SK-N-SH (cell line): Measurements from ENCODE around the gene TAAR2. TPM values are rescaled to one million over a fixed set of nuclear protein-coding genes. Genes with fewer than 3 reads are reported as not detected.

Experiments
- CTCF ChIA-PET: fragments of 300-600, 350-600 bp; formaldehyde crosslinking; extraction: SDS; loops from one replicate; lab custom pipeline; 2021; lab: Yijun Ruan, JAX
- POLR2A ChIA-PET: fragments of 350-600 bp; sonication (Branson Sonifier 250); formaldehyde crosslinking; extraction: SDS; loops from one replicate; lab custom pipeline; 2020; ENCODE audit warnings: antibody characterized with exemption, inconsistent platforms; lab: Yijun Ruan, JAX
- DNase-seq: peaks from one replicate; pipeline ENCODE4 v3.0.0; 2012
- H2AFZ ChIP-seq: fragments of 200-600 bp; sonication (generic); 2 replicates; pipeline ENCODE4 v1.8.1; 2016; ENCODE audit warnings: antibody characterized with exemption, mild to moderate bottlenecking, low read depth
- H3F3A ChIP-seq: fragments of 200-600 bp; sonication (generic); replicated peaks from 2 replicates; pipeline ENCODE3; 2016; ENCODE audit warnings: antibody characterized with exemption, mild to moderate bottlenecking; ENCODE audit not compliant: insufficient read depth
- H3K27ac ChIP-seq, 2 experiments: fragments of 200-500 bp in 1 of 2; fragments of 200-600 bp in 1 of 2; sonication (Bioruptor generic) in 1 of 2; sonication (generic), shearing (Covaris generic) in 1 of 2; 2 replicates each; pipeline versions ENCODE4 v1.5.1 to v1.6.1; 2014 to 2016; ENCODE audit warnings: low read depth in 2 of 2, inconsistent platforms in 1 of 2, low read length in 1 of 2, mild to moderate bottlenecking in 1 of 2, mixed read lengths in 1 of 2
- H3K27me3 ChIP-seq: fragments of 200-600 bp; sonication (generic), shearing (Covaris generic); 2 replicates; pipeline ENCODE4 v1.6.1; 2016; ENCODE audit warnings: mixed run types; ENCODE audit not compliant: insufficient read depth
- H3K36me3 ChIP-seq, 2 experiments: fragments of 200-500 bp in 1 of 2; fragments of 200-600 bp in 1 of 2; sonication (Bioruptor generic) in 1 of 2; sonication (generic) in 1 of 2; replicated peaks in 1 of 2; 2 replicates each; pipeline versions ENCODE3 to v1.5.1; 2014 to 2016; ENCODE audit warnings: low read length in 1 of 2, mild to moderate bottlenecking in 1 of 2; ENCODE audit not compliant: insufficient read depth in 2 of 2, control insufficient read depth in 1 of 2
- H3K4me1 ChIP-seq, 2 experiments: fragments of 200-500 bp in 1 of 2; fragments of 200-600 bp in 1 of 2; sonication (Bioruptor generic) in 1 of 2; sonication (generic), shearing (Covaris generic) in 1 of 2; 2 replicates each; pipeline versions ENCODE4 v1.5.1 to v1.6.1; 2014 to 2016; ENCODE audit warnings: low read depth in 1 of 2, low read length in 1 of 2, mixed run types in 1 of 2; ENCODE audit not compliant: insufficient read depth in 2 of 2, control insufficient read depth in 1 of 2
- H3K4me2 ChIP-seq: fragments of 200-600 bp; sonication (generic), shearing (Covaris generic); 2 replicates; pipeline ENCODE4 v1.6.1; 2017; ENCODE audit warnings: mixed run types
- H3K4me3 ChIP-seq, 2 experiments: fragments of 200-500 bp in 1 of 2; fragments of 200-600 bp in 1 of 2; sonication (Bioruptor generic) in 1 of 2; sonication (generic), shearing (Covaris generic) in 1 of 2; 2 replicates each; pipeline versions ENCODE4 v1.5.1 to v1.8.1; 2014 to 2016; ENCODE audit warnings: low read depth in 2 of 2, inconsistent platforms in 1 of 2, low read length in 1 of 2, mild to moderate bottlenecking in 1 of 2, mixed read lengths in 1 of 2, moderate library complexity in 1 of 2
- H3K79me2 ChIP-seq: fragments of 200-600 bp; sonication (generic); 2 replicates; pipeline ENCODE4 v1.8.1; 2017; ENCODE audit warnings: mild to moderate bottlenecking; ENCODE audit not compliant: insufficient read depth
- H3K9ac ChIP-seq: fragments of 200-600 bp; sonication (generic); 2 replicates; pipeline ENCODE4 v1.6.1; 2017; ENCODE audit warnings: mixed run types
- H3K9me2 ChIP-seq: fragments of 200-600 bp; sonication (generic); 2 replicates; pipeline ENCODE4 v1.6.1; 2017; ENCODE audit warnings: mixed run types
- H3K9me3 ChIP-seq: fragments of 200-600 bp; sonication (generic); 2 replicates; pipeline ENCODE4 v1.6.1; 2017; ENCODE audit warnings: mixed run types, mild to moderate bottlenecking, moderate library complexity
- H4K20me1 ChIP-seq: fragments of 200-600 bp; sonication (generic); 2 replicates; pipeline ENCODE4 v1.6.1; 2017; ENCODE audit warnings: mild to moderate bottlenecking, mixed run types; ENCODE audit not compliant: insufficient read depth
- JUND ChIP-seq: IDR thresholded peaks from 2 replicates; pipeline ENCODE4 v1.4.0; 2012
- MEF2A ChIP-seq: IDR thresholded peaks from 2 replicates; pipeline ENCODE4 v1.4.0; 2012; ENCODE audit warnings: low read depth, borderline replicate concordance
- NFIC ChIP-seq: IDR thresholded peaks from 2 replicates; pipeline ENCODE4 v1.4.0; 2012; ENCODE audit warnings: borderline replicate concordance
- RAD21 ChIP-seq: IDR thresholded peaks from 2 replicates; pipeline ENCODE4 v1.6.1; 2012; ENCODE audit warnings: mild to moderate bottlenecking, low read length
- SMC3 ChIP-seq: IDR thresholded peaks from 2 replicates; pipeline ENCODE4 v1.6.1; 2012; ENCODE audit warnings: low read depth, low read length, improper control_type of control experiment
- TEAD4 ChIP-seq: IDR thresholded peaks from 2 replicates; pipeline ENCODE4 v1.4.0; 2012; ENCODE audit warnings: mild to moderate bottlenecking, borderline replicate concordance; ENCODE audit not compliant: insufficient read depth
- WGBS: methylation state at CpG from one replicate; pipeline ENCODE4 v1.1.6; 2017; ENCODE audit warnings: low lambda C conversion rate; 5-methylcytosine and 5-hydroxymethylcytosine counted together
- polyA plus RNA-seq, 3 experiments: library from polyadenylated mRNA; depleted of rRNA; stranded (reverse); fragments of >200 nt; gene quantifications; 2 replicates each; pipeline ENCODE4 v1.2.3, GENCODE V29; 2012
- TF ChIP-seq, protein P1 (sequence below): IDR thresholded peaks from 2 replicates; pipeline ENCODE4; 2012
- TF ChIP-seq, protein P2 (sequence below): IDR thresholded peaks from 2 replicates; pipeline ENCODE4 v1.4.0; 2012; ENCODE audit warnings: low read depth, borderline replicate concordance

Gene TAAR2, protein sequence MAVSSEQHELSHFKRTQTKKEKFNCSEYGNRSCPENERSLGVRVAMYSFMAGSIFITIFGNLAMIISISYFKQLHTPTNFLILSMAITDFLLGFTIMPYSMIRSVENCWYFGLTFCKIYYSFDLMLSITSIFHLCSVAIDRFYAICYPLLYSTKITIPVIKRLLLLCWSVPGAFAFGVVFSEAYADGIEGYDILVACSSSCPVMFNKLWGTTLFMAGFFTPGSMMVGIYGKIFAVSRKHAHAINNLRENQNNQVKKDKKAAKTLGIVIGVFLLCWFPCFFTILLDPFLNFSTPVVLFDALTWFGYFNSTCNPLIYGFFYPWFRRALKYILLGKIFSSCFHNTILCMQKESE
- not detected in 2 replicates for polyA plus RNA-seq (2012; rRNA removed)
- polyA plus RNA-seq (2012; cell fraction: cytosol; rRNA removed) = not detected in 2 replicates
- polyA plus RNA-seq (2012; cell fraction: nucleus; rRNA removed) = not detected in 2 replicates

DNA sequence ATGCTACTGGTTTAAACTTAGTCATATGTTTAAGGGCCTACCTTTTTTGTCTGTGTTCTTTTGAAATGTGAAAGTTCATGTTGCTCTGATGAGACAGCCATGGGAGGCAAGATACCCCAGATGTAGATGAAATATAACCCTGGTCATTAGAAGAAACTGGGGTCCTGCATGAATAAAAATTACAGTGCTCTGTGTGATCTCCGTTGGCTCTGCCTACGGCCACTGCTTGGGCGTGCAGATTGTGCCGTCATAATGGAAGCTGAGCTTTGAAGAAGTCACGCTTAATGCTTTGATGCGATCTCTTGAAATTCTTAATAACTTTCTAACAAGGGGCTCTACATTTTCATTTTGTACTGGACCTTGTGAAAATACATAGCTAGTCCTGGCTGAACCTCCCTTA, at the start of gene TAAR2:
TSS of gene TAAR2 (minus strand) at position 101 of the 400 bp plus-strand sequence. CDS start at position 101, 0 bp downstream.
- no peaks in the 10 kb centered on the region for H3K79me2 ChIP-seq
- no peak within 1 kb of the TSS for H3K9ac ChIP-seq
- H3K9me3 ChIP-seq = no peaks in the 10 kb centered on the region
- H3K27me3 ChIP-seq = peaks cover 22% of the 10 kb centered on the region; the same call in 1 of the 2 replicates
- H3K4me2 ChIP-seq = no peak within 1 kb of the TSS
- no peak for DNase-seq
- no peaks in the 10 kb centered on the region for H3K36me3 ChIP-seq
- ChIA-PET CTCF (no interaction called here), POLR2A (no interaction called here)
- no peaks in the 10 kb centered on the region for H3K9me2 ChIP-seq
- no peak within 1 kb of the TSS for H3K4me3 ChIP-seq
- no peak within 1 kb of the TSS for H3K27ac ChIP-seq
- no peaks in the 10 kb centered on the region for H4K20me1 ChIP-seq
- TF ChIP-seq NFIC = no peak
- no peak for TF ChIP-seq SMC3
- TF ChIP-seq, protein P1, sequence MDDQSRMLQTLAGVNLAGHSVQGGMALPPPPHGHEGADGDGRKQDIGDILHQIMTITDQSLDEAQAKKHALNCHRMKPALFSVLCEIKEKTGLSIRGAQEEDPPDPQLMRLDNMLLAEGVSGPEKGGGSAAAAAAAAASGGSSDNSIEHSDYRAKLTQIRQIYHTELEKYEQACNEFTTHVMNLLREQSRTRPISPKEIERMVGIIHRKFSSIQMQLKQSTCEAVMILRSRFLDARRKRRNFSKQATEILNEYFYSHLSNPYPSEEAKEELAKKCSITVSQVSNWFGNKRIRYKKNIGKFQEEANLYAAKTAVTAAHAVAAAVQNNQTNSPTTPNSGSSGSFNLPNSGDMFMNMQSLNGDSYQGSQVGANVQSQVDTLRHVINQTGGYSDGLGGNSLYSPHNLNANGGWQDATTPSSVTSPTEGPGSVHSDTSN = no peak
- no peak for TF ChIP-seq TEAD4
- TF ChIP-seq JUND = no peak
- H2AFZ ChIP-seq = no peak within 1 kb of the TSS
- no peaks in the 10 kb centered on the region for H3F3A ChIP-seq
- H3K4me1 ChIP-seq = no peaks in the 10 kb centered on the region
- WGBS = 25% methylated on average over 6 of the region's 6 CpGs

- H3K4me1 ChIP-seq = no peaks in the 10 kb centered on the region
- H2AFZ ChIP-seq = no peak overlapping the region
- no peaks in the 10 kb centered on the region for H4K20me1 ChIP-seq
- CTCF ChIA-PET = no interaction called here
- WGBS = 13% methylated on average over 10 of the region's 10 CpGs
- H3K9me2 ChIP-seq = no peaks in the 10 kb centered on the region
- peaks cover 12% of the 10 kb centered on the region; the same call in 1 of the 2 replicates for H3K27me3 ChIP-seq
- no peaks in the 10 kb centered on the region for H3K36me3 ChIP-seq
- TF ChIP-seq MEF2A (no peak), RAD21 (no peak)
- TF ChIP-seq, protein P2, sequence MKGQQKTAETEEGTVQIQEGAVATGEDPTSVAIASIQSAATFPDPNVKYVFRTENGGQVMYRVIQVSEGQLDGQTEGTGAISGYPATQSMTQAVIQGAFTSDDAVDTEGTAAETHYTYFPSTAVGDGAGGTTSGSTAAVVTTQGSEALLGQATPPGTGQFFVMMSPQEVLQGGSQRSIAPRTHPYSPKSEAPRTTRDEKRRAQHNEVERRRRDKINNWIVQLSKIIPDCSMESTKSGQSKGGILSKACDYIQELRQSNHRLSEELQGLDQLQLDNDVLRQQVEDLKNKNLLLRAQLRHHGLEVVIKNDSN = peak; percentile 57; the same call in 1 of the 2 replicates
- POLR2A ChIA-PET = no interaction called here
- H3K4me2 ChIP-seq = no peak overlapping the region
- DNase-seq = no peak
- no peaks in the 10 kb centered on the region for H3K9me3 ChIP-seq
- H3K4me3 ChIP-seq = no peak overlapping the region
- no peaks in the 10 kb centered on the region for H3F3A ChIP-seq
- H3K79me2 ChIP-seq = no peaks in the 10 kb centered on the region
- no peak overlapping the region for H3K27ac ChIP-seq
- no peak overlapping the region for H3K9ac ChIP-seq
Observed at GRCh38 chr6:132673376-132674094, 49.5 kb upstream of the TAAR2 start.
